Suprapubic skin (tissue), 4 donors: ENCODE data around the gene LGMN. TPM values are rescaled to one million over a fixed set of nuclear protein-coding genes. Genes with fewer than 3 reads are reported as not detected.
A peak's percentile ranks its signal among the peaks of the same experiment; 100 is the strongest.

Experiments used
- DNase-seq, 2 donors: peaks; one replicate each; pipeline ENCODE4 v3.0.0-alpha.2; 2019; ENCODE audit warnings: low spot score in 2 of 2
- H3K27ac ChIP-seq: fragments of 200-600 bp; sonication (generic); one replicate; pipeline ENCODE4 v1.5.1; 2019
- H3K27me3 ChIP-seq: fragments of 200-600 bp; sonication (generic); one replicate; pipeline ENCODE4 v1.5.1; 2019
- H3K36me3 ChIP-seq: fragments of 200-600 bp; sonication (generic); one replicate; pipeline ENCODE4 v1.5.1; 2019
- H3K4me1 ChIP-seq: fragments of 200-600 bp; sonication (generic); one replicate; pipeline ENCODE4 v1.5.1; 2019
- H3K4me3 ChIP-seq: fragments of 200-600 bp; sonication (generic); one replicate; pipeline ENCODE4 v1.5.1; 2019; ENCODE audit warnings: mild to moderate bottlenecking
- H3K9me3 ChIP-seq: fragments of 200-600 bp; sonication (generic); one replicate; pipeline ENCODE4 v1.5.1; 2019
- CTCF ChIP-seq, 2 donors: fragments of 200-600 bp in 1 of 2; fragments of 450-650 bp in 1 of 2; sonication (generic) in 1 of 2; IDR thresholded peaks; one replicate each; pipeline ENCODE4 v1.5.1; 2016 to 2019; ENCODE audit warnings: antibody characterized with exemption in 2 of 2, mild to moderate bottlenecking in 1 of 2, moderate library complexity in 1 of 2
- EP300 ChIP-seq: sonication (generic); formaldehyde crosslinking; IDR thresholded peaks from one replicate; pipeline ENCODE4 v1.6.1; 2017; ENCODE audit warnings: antibody characterized with exemption
- POLR2A ChIP-seq, 2 donors: fragments of 450-650 bp; IDR thresholded peaks; one replicate each; pipeline ENCODE4 v1.6.1; 2017; ENCODE audit warnings: antibody characterized with exemption in 2 of 2, mild to moderate bottlenecking in 2 of 2, moderate library complexity in 2 of 2
- POLR2AphosphoS5 ChIP-seq, 3 donors: sonication (generic); formaldehyde crosslinking; IDR thresholded peaks; one replicate each; pipeline ENCODE4 v1.6.1; 2017; ENCODE audit warnings: antibody characterized with exemption in 3 of 3
- WGBS: methylation state at CpG from one replicate; pipeline ENCODE4 v1.1.5; 2018; 5-methylcytosine and 5-hydroxymethylcytosine counted together
- total RNA-seq, 4 donors: library from RNA; depleted of rRNA; stranded (reverse); fragments of >200 nt; gene quantifications; one replicate each; pipeline ENCODE4 v1.1.0, GENCODE V29; 2016

LGMN gene
- total RNA-seq, 4 donors from 2014 or later, result 35.8 to 41.9 (median 39.2) TPM

- no peaks in the 10 kb centered on the region for H3K9me3 ChIP-seq
- peaks cover 20% of the 10 kb centered on the region for H3K4me1 ChIP-seq
- peaks cover 4% of the 10 kb centered on the region for H3K36me3 ChIP-seq
- H3K27ac ChIP-seq, result peak overlapping the region; percentile 62
- H3K4me3 ChIP-seq, result no peak overlapping the region
- WGBS, result 87% methylated on average over 13 of the region's 14 CpGs
- no peaks in the 10 kb centered on the region for H3K27me3 ChIP-seq
- DNase-seq, result no peak
- TF ChIP-seq POLR2AphosphoS5 (IDR thresholded peaks at IDR 0.05), result no peak
- no peak for TF ChIP-seq CTCF (IDR thresholded peaks at IDR 0.05)
- TF ChIP-seq EP300, result no peak
- no peak for TF ChIP-seq POLR2A (IDR thresholded peaks at IDR 0.05)
Measured at GRCh38 chr14:92724516-92725340, 23.7 kb downstream of the LGMN start.

- Histone ChIP-seq H3K4me1 (peaks cover 9% of the 10 kb centered on the region), H3K27me3 (no peaks in the 10 kb centered on the region), H3K9me3 (no peaks in the 10 kb centered on the region), H3K27ac (peak overlapping the region; percentile 48), H3K4me3 (no peak overlapping the region), H3K36me3 (peaks cover 4% of the 10 kb centered on the region)
- DNase-seq, result no peak
- WGBS, result 45% methylated on average over 5 of the region's 5 CpGs
- no peak for TF ChIP-seq POLR2AphosphoS5 (IDR thresholded peaks at IDR 0.05)
- no peak for TF ChIP-seq CTCF (IDR thresholded peaks at IDR 0.05)
- TF ChIP-seq EP300, result no peak
- no peak for TF ChIP-seq POLR2A (IDR thresholded peaks at IDR 0.05)
Measured at GRCh38 chr14:92719890-92720323, 28.5 kb downstream of the LGMN start.

GRCh38 chr14:92719421-92719820 is 29.0 kb downstream of the LGMN start:
- Histone ChIP-seq H3K9me3 (no peaks in the 10 kb centered on the region), H3K27ac (peak overlapping the region; percentile 48), H3K27me3 (no peaks in the 10 kb centered on the region), H3K4me3 (no peak overlapping the region), H3K4me1 (peaks cover 9% of the 10 kb centered on the region), H3K36me3 (peaks cover 5% of the 10 kb centered on the region)
- WGBS, result 82% methylated on average over 2 of the region's 2 CpGs
- no peak for TF ChIP-seq EP300
- TF ChIP-seq POLR2A (IDR thresholded peaks at IDR 0.05), result no peak
- no peak for DNase-seq

- H3K27me3 ChIP-seq, result no peaks in the 10 kb centered on the region
- H3K9me3 ChIP-seq, result no peaks in the 10 kb centered on the region
- no peak overlapping the region for H3K27ac ChIP-seq
- no peak for DNase-seq
- no peak for TF ChIP-seq POLR2AphosphoS5 (IDR thresholded peaks at IDR 0.05)
- no peak for TF ChIP-seq CTCF (IDR thresholded peaks at IDR 0.05)
- no peak for TF ChIP-seq EP300
- 87% methylated on average over 8 of the region's 8 CpGs for whole genome bisulfite sequencing
- H3K4me1 ChIP-seq, result peaks cover 9% of the 10 kb centered on the region
- H3K4me3 ChIP-seq, result no peak overlapping the region
- H3K36me3 ChIP-seq, result peaks cover 9% of the 10 kb centered on the region
Measured at GRCh38 chr14:92718664-92719063, 29.8 kb downstream of the LGMN start.

GRCh38 chr14:92717571-92718042 is 30.8 kb downstream of the LGMN start:
- DNase-seq, result no peak
- H3K36me3 ChIP-seq, result peaks cover 18% of the 10 kb centered on the region
- 63% methylated on average over 11 of the region's 11 CpGs for WGBS
- H3K27ac ChIP-seq, result no peak overlapping the region
- TF ChIP-seq CTCF (IDR thresholded peaks at IDR 0.05) (no peak), POLR2AphosphoS5 (IDR thresholded peaks at IDR 0.05) (no peak), POLR2A (IDR thresholded peaks at IDR 0.05) (no peak), EP300 (no peak)
- no peaks in the 10 kb centered on the region for H3K9me3 ChIP-seq
- no peak overlapping the region for H3K4me3 ChIP-seq
- H3K4me1 ChIP-seq, result peaks cover 9% of the 10 kb centered on the region
- no peaks in the 10 kb centered on the region for H3K27me3 ChIP-seq
